ENCODE measurements around the gene VPS52.
A peak's percentile ranks its signal among the peaks of the same experiment; 100 is the strongest.

Gene VPS52

GRCh38 chr6:33209856-33210255 is 61.8 kb downstream of the VPS52 start:
- ATAC-seq (replicated peaks) = no peak
- H3K27ac Mint-ChIP-seq = no peak overlapping the region
- peaks cover 29% of the 10 kb centered on the region in 2 donors for H3K27me3 Mint-ChIP-seq
- H3K9me3 Mint-ChIP-seq = no peaks in the 10 kb centered on the region
- no peak for DNase-seq
- no peak overlapping the region for H3K4me3 Mint-ChIP-seq
- peaks cover 50 to 65% of the 10 kb centered on the region in 2 donors for H3K4me1 Mint-ChIP-seq
- H3K36me3 Mint-ChIP-seq = peaks cover 19 to 43% of the 10 kb centered on the region in 2 donors

- Mint-ChIP-seq H3K9me3 (no peaks in the 10 kb centered on the region), H3K27ac (peak within 1 kb of the TSS; percentile 98), H3K4me1 (peaks cover 51 to 67% of the 10 kb centered on the region in 2 donors), H3K27me3 (peaks cover 15 to 16% of the 10 kb centered on the region in 2 donors), H3K36me3 (peaks cover 27 to 50% of the 10 kb centered on the region in 2 donors), H3K4me3 (peak within 1 kb of the TSS; percentile 94 to 97)
- peak; percentile 58 to 75 for ATAC-seq (replicated peaks)
- DNase-seq = peak; percentile 81
These were observed 63.3 kb downstream of the VPS52 start, which contains the start of gene RING1 for GRCh38 chr6:33208091-33208967. TSS of gene RING1 (plus strand) at chr6:33208500. CDS start at chr6:33208823, 323 bp downstream.

GRCh38 chr6:33207552-33208090 is 64.1 kb downstream of the VPS52 start:
- peaks cover 50 to 67% of the 10 kb centered on the region in 2 donors for H3K4me1 Mint-ChIP-seq
- DNase-seq (peak; percentile 37), ATAC-seq (replicated peaks) (peak; percentile 10 to 20)
- peaks cover 33 to 53% of the 10 kb centered on the region in 2 donors for H3K36me3 Mint-ChIP-seq
- peaks cover 8 to 9% of the 10 kb centered on the region in 2 donors for H3K27me3 Mint-ChIP-seq
- peak overlapping the region; percentile 98 for H3K27ac Mint-ChIP-seq
- peak overlapping the region; percentile 94 to 97 for H3K4me3 Mint-ChIP-seq
- no peaks in the 10 kb centered on the region for H3K9me3 Mint-ChIP-seq

GRCh38 chr6:33206864-33207551 is 64.7 kb downstream of the VPS52 start:
- DNase-seq (no peak), ATAC-seq (replicated peaks) (no peak)
- peaks cover 51 to 67% of the 10 kb centered on the region in 2 donors for H3K4me1 Mint-ChIP-seq
- H3K27me3 Mint-ChIP-seq = peaks cover 2 to 3% of the 10 kb centered on the region in 2 donors
- H3K4me3 Mint-ChIP-seq = peak overlapping the region; percentile 94 to 97
- H3K36me3 Mint-ChIP-seq = peaks cover 34 to 53% of the 10 kb centered on the region in 2 donors
- no peaks in the 10 kb centered on the region for H3K9me3 Mint-ChIP-seq
- no peak overlapping the region for H3K27ac Mint-ChIP-seq

DNA sequence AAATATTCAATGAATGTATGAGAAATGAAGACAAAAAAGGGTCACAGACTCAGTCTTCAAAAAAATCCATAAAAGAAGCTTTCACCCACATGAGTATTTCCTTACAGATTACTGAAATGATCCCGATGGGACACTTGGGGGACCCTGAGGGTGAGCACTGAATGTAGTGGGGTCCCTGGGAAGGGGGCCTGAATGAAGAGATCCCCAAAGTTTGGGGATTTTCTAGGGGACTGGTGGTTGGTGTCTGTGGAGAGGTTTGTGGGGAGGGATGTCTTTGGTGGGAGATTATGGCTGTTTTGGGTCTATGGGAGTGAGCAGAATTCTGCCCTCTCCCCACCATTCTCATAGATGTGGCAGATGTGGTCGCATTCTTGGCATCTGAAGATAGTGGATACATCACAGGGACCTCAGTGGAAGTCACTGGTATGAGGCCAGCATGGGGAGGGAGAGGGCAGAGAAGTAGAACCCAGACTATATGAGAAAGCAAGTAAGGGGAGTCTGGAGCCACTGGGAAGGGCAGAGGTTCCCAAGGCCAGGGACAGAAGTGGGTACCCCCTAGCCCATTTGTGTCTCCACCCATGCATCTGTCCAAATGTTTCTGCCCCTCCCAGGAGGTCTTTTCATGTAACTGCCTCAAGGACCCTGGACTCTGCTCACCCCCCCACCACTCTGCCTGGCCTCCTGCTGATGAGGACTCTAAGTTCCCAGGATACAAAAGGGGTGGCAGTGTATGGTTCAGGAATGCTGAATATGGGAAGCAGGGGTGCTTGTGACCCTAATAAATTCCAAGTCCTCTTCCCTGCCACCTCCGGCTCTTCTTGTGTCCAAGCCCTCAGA is 65.4 kb downstream of the VPS52 start:
- H3K4me3 Mint-ChIP-seq = peak overlapping the region; percentile 84 to 86
- no peak overlapping the region for H3K27ac Mint-ChIP-seq
- H3K27me3 Mint-ChIP-seq = no peaks in the 10 kb centered on the region
- peaks cover 55 to 74% of the 10 kb centered on the region in 2 donors for H3K4me1 Mint-ChIP-seq
- no peak for DNase-seq
- ATAC-seq (replicated peaks) = no peak
- peaks cover 34 to 56% of the 10 kb centered on the region in 2 donors for H3K36me3 Mint-ChIP-seq
- H3K9me3 Mint-ChIP-seq = no peaks in the 10 kb centered on the region

DNA sequence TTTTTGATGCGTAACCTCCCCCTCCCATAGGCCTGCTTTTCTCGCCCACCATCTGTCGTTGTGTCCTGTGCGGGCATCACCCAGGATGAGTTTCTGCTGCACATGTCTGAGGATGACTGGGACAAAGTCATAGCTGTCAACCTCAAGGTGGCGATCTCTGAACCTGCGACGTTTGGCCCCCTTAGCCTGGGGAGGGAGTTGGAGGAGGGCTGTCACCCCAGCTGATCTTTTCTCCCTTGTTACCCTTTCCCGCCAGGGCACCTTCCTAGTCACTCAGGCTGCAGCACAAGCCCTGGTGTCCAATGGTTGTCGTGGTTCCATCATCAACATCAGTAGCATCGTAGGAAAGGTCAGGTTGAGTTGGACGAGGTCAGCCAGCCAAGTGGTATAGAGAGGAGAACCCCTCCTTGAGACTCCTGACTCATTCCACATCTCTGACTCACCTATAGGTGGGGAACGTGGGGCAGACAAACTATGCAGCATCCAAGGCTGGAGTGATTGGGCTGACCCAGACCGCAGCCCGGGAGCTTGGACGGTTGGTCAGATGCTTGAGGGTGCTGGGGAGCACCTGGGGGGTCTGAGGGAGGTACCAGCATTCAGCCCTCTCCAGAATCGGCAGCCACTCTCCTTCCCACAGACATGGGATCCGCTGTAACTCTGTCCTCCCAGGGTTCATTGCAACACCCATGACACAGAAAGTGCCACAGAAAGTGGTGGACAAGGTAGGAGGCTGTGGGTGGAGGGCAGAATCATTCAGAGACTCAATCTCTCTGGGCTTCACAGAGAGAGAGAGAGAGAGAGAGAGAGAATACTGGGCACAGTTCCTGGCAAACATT is 66.3 kb downstream of the VPS52 start:
- ATAC-seq (replicated peaks) (peak; percentile 22 to 47), DNase-seq (peak; percentile 38)
- H3K36me3 Mint-ChIP-seq = peaks cover 38 to 54% of the 10 kb centered on the region in 2 donors
- H3K4me1 Mint-ChIP-seq = peaks cover 61 to 78% of the 10 kb centered on the region in 2 donors
- no peaks in the 10 kb centered on the region for H3K27me3 Mint-ChIP-seq
- H3K27ac Mint-ChIP-seq = peak overlapping the region; percentile 85
- H3K4me3 Mint-ChIP-seq = peak overlapping the region; percentile 84 to 86
- H3K9me3 Mint-ChIP-seq = no peaks in the 10 kb centered on the region

DNA sequence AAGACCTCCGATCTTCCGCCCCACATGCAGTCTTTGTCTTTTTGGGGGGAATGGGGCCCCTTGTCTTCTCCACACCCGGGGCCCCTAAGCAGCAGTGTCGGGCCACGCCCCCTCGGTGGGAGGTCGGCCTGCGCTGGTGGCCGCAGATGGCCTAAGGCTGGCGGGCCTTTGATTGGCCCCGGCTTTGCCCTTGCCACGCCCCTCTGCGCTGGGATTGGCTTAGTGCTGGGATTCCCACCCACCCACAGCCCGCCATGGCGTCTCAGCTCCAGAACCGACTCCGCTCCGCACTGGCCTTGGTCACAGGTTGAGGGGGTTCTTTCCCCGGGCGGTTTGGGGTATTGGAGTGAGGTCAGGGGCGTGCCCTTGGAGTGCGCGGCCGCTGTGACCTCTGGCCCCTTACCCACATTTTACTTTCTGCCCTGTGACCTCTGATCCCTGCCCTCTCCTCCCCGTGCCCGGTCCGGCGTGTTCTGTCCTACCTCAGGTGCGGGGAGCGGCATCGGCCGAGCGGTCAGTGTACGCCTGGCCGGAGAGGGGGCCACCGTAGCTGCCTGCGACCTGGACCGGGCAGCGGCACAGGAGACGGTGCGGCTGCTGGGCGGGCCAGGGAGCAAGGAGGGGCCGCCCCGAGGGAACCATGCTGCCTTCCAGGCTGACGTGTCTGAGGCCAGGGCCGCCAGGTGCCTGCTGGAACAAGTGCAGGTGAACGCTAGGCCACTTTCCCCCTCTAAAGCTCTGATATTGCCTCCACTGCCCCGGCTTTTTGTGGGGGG is 67.1 kb downstream of the VPS52 start, which contains the start of gene HSD17B8:
Gene HSD17B8, plus strand, starts transcription at position 241 of the 776 bp plus-strand sequence. Its CDS starts 14 bp downstream, at position 255.
- Mint-ChIP-seq H3K36me3 (peaks cover 33 to 48% of the 10 kb centered on the region in 2 donors), H3K9me3 (no peaks in the 10 kb centered on the region), H3K4me3 (peak within 1 kb of the TSS; percentile 84 to 86), H3K4me1 (peaks cover 59 to 74% of the 10 kb centered on the region in 2 donors), H3K27ac (peak within 1 kb of the TSS; percentile 85), H3K27me3 (no peaks in the 10 kb centered on the region)
- ATAC-seq (replicated peaks) (peak; percentile 63 to 68), DNase-seq (peak; percentile 83)

GRCh38 chr6:33204165-33204414 is 67.6 kb downstream of the VPS52 start:
- H3K36me3 Mint-ChIP-seq = peaks cover 29 to 44% of the 10 kb centered on the region in 2 donors
- peaks cover 62 to 74% of the 10 kb centered on the region in 2 donors for H3K4me1 Mint-ChIP-seq
- H3K4me3 Mint-ChIP-seq = peak overlapping the region; percentile 84 to 86
- ATAC-seq (replicated peaks) (no peak), DNase-seq (no peak)
- H3K27me3 Mint-ChIP-seq = no peaks in the 10 kb centered on the region
- no peak overlapping the region for H3K27ac Mint-ChIP-seq
- no peaks in the 10 kb centered on the region for H3K9me3 Mint-ChIP-seq

DNA sequence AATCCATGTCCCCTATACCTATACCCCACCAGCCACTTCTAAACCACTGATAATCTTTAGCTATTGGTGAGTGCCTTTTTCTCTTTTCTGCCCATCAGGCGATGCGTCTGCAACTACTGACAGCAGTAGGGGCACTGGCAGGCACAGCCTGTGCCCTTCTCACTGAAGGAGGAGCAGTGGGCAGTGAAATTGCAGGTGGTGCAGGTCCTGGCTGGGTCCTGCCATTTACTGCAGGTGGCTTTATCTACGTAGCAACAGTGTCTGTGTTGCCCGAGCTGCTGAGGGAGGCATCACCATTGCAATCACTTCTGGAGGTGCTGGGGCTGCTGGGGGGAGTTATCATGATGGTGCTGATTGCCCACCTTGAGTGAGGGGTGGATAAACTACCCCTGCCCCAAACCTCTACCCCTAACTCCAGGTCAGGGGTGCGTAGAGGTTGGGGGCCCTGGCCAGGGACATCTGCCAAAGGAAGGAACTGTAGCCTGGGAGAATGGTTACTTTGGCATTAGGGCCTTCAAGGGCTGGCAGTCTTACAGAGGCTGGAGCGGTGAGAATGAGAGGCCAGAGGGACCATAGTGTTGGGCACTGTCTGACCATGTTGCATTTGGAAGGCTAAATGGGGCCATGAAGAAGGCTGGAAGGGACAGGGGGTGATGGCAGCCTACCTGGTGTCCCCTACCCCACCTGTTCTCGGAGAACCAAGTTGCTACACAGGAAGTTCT is 68.1 kb downstream of the VPS52 start:
- peaks cover 65 to 74% of the 10 kb centered on the region in 2 donors for H3K4me1 Mint-ChIP-seq
- peak overlapping the region; percentile 84 to 86 for H3K4me3 Mint-ChIP-seq
- ATAC-seq (replicated peaks) (no peak), DNase-seq (no peak)
- H3K27me3 Mint-ChIP-seq = no peaks in the 10 kb centered on the region
- H3K27ac Mint-ChIP-seq = peak overlapping the region; percentile 9
- H3K36me3 Mint-ChIP-seq = peaks cover 29 to 48% of the 10 kb centered on the region in 2 donors
- no peaks in the 10 kb centered on the region for H3K9me3 Mint-ChIP-seq

- Mint-ChIP-seq H3K4me1 (peaks cover 71 to 79% of the 10 kb centered on the region in 2 donors), H3K36me3 (peaks cover 29 to 48% of the 10 kb centered on the region in 2 donors), H3K27me3 (no peaks in the 10 kb centered on the region), H3K4me3 (peak overlapping the region; percentile 21 to 86), H3K9me3 (no peaks in the 10 kb centered on the region), H3K27ac (peak overlapping the region; percentile 3)
- no peak for DNase-seq
- no peak for ATAC-seq (replicated peaks)
These were observed 68.9 kb downstream of the VPS52 start for GRCh38 chr6:33202799-33203198.

- no peaks in the 10 kb centered on the region for H3K9me3 Mint-ChIP-seq
- peak overlapping the region; percentile 99 for H3K27ac Mint-ChIP-seq
- H3K36me3 Mint-ChIP-seq = peaks cover 29 to 55% of the 10 kb centered on the region in 2 donors
- H3K27me3 Mint-ChIP-seq = no peaks in the 10 kb centered on the region
- H3K4me1 Mint-ChIP-seq = peaks cover 73 to 81% of the 10 kb centered on the region in 2 donors
- peak overlapping the region; percentile 99 to 100 for H3K4me3 Mint-ChIP-seq
- DNase-seq (no peak), ATAC-seq (replicated peaks) (no peak)
These were observed 69.7 kb downstream of the VPS52 start for GRCh38 chr6:33201935-33202334.

GRCh38 chr6:33201147-33201545 is 70.5 kb downstream of the VPS52 start:
- H3K27me3 Mint-ChIP-seq = no peaks in the 10 kb centered on the region
- no peaks in the 10 kb centered on the region for H3K9me3 Mint-ChIP-seq
- DNase-seq = no peak
- H3K36me3 Mint-ChIP-seq = peaks cover 33 to 59% of the 10 kb centered on the region in 2 donors
- H3K4me3 Mint-ChIP-seq = peak overlapping the region; percentile 99 to 100
- no peak for ATAC-seq (replicated peaks)
- H3K4me1 Mint-ChIP-seq = peaks cover 73 to 82% of the 10 kb centered on the region in 2 donors
- H3K27ac Mint-ChIP-seq = peak overlapping the region; percentile 99

Measured in stimulated activated naive B cell treated with anti-CD40 and anti-IgM and Interleukin-4, amounts not matched to agents 10 μg/mL and 1 μg/mL and 100 μg/mL, for 72 hours (primary cell).